ENCODE results near the gene RDH8. TPM values are rescaled to one million over a fixed set of nuclear protein-coding genes. Genes with fewer than 3 reads are reported as not detected.

The RDH8 gene
- total and polyA plus RNA-seq, 2 of the 8 experiments (the other 6 are each of a cell fraction or from before 2014, with no cell fraction given), result 0.38 TPM; not detected in 1

- no peak for TF ChIP-seq E2F6 (IDR thresholded peaks at IDR 0.05)
- no peak for TF ChIP-seq USF2 (IDR thresholded peaks at IDR 0.05; ENCODE audit: low read length)
- TF ChIP-seq EGR1 (IDR thresholded peaks at IDR 0.05; ENCODE audit: borderline replicate concordance, low read depth, low read length), result no peak
- TF ChIP-seq BRCA1 (IDR thresholded peaks at IDR 0.05; ENCODE audit: low read depth, low read length), result no peak
- no peak for TF ChIP-seq SP4 (IDR thresholded peaks at IDR 0.05; ENCODE audit: low read length)
- no peak for TF ChIP-seq EZH2 (IDR thresholded peaks at IDR 0.05; ENCODE audit: low read depth, low read length, severe bottlenecking)
- no peak for TF ChIP-seq POU5F1 (IDR thresholded peaks at IDR 0.05; ENCODE audit: low read depth, low read length)
- TF ChIP-seq MAFK (IDR thresholded peaks at IDR 0.05; ENCODE audit: low read depth, low read length), result no peak
- TF ChIP-seq CHD1 (IDR thresholded peaks at IDR 0.05; ENCODE audit: low read depth, low read length), result no peak
- no peak for TF ChIP-seq PHF8 (conservative IDR thresholded peaks at IDR 0.05; ENCODE audit: low read depth, low read length)
- TF ChIP-seq TBP (IDR thresholded peaks at IDR 0.05; ENCODE audit: low read depth, low read length), result no peak
- no peak for TF ChIP-seq SP2 (IDR thresholded peaks at IDR 0.05; ENCODE audit: low read length)
Observed at GRCh38 chr19:9968820-9969687, 44.2 kb upstream of the RDH8 start (continued).

Data from H1 (cell line).